Spinal cord (tissue), 10 donors: ENCODE data around the gene CSTA. TPM values are rescaled to one million over a fixed set of nuclear protein-coding genes. Genes with fewer than 3 reads are reported as not detected.
"Not testable (repeated sequence)": the region's sequence is repeated elsewhere in the genome, so short reads cannot be mapped to it uniquely, and the experiment has no call there.

Experiments used
- DNase-seq, 6 donors: peaks; one replicate each; pipeline versions ENCODE4 v3.0.0 to v3.0.0-alpha.2; 2013 to 2015; ENCODE audit warnings: low spot score in 6 of 6, low read depth in 4 of 6
- H3K27ac ChIP-seq: one replicate; pipeline ENCODE4 v1.5.1; 2013; ENCODE audit warnings: low read depth, low read length, control low read depth
- H3K27me3 ChIP-seq: one replicate; pipeline ENCODE4 v1.6.1; 2013; ENCODE audit warnings: low read length; ENCODE audit not compliant: control insufficient read depth, insufficient read depth
- H3K36me3 ChIP-seq: one replicate; pipeline ENCODE4 v1.6.1; 2013; ENCODE audit warnings: low read length; ENCODE audit not compliant: control insufficient read depth, insufficient read depth
- H3K4me1 ChIP-seq: one replicate; pipeline ENCODE4 v1.6.1; 2013; ENCODE audit warnings: low read length; ENCODE audit not compliant: control insufficient read depth, insufficient read depth
- H3K4me3 ChIP-seq: one replicate; pipeline ENCODE4 v1.5.1; 2013; ENCODE audit warnings: low read depth, low read length, control low read depth
- H3K9me3 ChIP-seq: one replicate; pipeline ENCODE4 v1.6.1; 2013; ENCODE audit warnings: low read length; ENCODE audit not compliant: control insufficient read depth, insufficient read depth
- WGBS: methylation state at CpG from one replicate; pipeline ENCODE4 v1.1.5; 2013; ENCODE audit warnings: missing lambda C conversion rate; ENCODE audit not compliant: insufficient coverage; 5-methylcytosine and 5-hydroxymethylcytosine counted together
- polyA plus RNA-seq, 2 donors: library from polyadenylated mRNA; unstranded; fragments of 120-200 nt; gene quantifications; one replicate each; pipeline ENCODE4 v1.2.1, GENCODE V29; 2013; ENCODE audit not compliant: insufficient read length in 2 of 2
- total RNA-seq, 2 donors: library from RNA; depleted of rRNA in 1 of 2; stranded (reverse); fragments of 120-200 nt in 1 of 2; fragments of >200 nt in 1 of 2; gene quantifications; one replicate each; pipeline versions ENCODE4 v1.2.3 to v1.2.4, GENCODE V29; 2013 to 2014
- donor health status: healthy.

The CSTA gene
- total and polyA plus RNA-seq, 4 donors, result 0.44 to 6.3 TPM; not detected in 2

GRCh38 chr3:122365582-122366378, 40.7 kb downstream of the CSTA start:
- H3K36me3 ChIP-seq, result peaks cover 26% of the 10 kb centered on the region
- H3K27me3 ChIP-seq, H3K27ac ChIP-seq, H3K9me3 ChIP-seq, H3K4me1 ChIP-seq, H3K4me3 ChIP-seq, DNase-seq: not testable (repeated sequence)
- WGBS, result 100% methylated on average over 1 of the region's 10 CpGs

GRCh38 chr3:122366379-122366749, 41.3 kb downstream of the CSTA start:
- Histone ChIP-seq H3K9me3 (no peaks in the 10 kb centered on the region), H3K27me3 (no peaks in the 10 kb centered on the region), H3K4me1 (no peaks in the 10 kb centered on the region), H3K36me3 (peaks cover 26% of the 10 kb centered on the region), H3K4me3 (no peak overlapping the region), H3K27ac (no peak overlapping the region)
- no peak for DNase-seq
- WGBS, result no CpG with 5 or more reads among the region's 5 CpGs

- no CpG with 5 or more reads among the region's 1 CpG for WGBS
- H3K36me3 ChIP-seq, result peaks cover 6% of the 10 kb centered on the region
- no peak overlapping the region for H3K4me3 ChIP-seq
- no peaks in the 10 kb centered on the region for H3K4me1 ChIP-seq
- DNase-seq, result no peak
- H3K27ac ChIP-seq, result no peak overlapping the region
- no peaks in the 10 kb centered on the region for H3K27me3 ChIP-seq
- no peaks in the 10 kb centered on the region for H3K9me3 ChIP-seq
Measured at GRCh38 chr3:122374034-122374433, 49.0 kb downstream of the CSTA start.

- no peak for DNase-seq
- Histone ChIP-seq H3K4me1 (no peaks in the 10 kb centered on the region), H3K27ac (no peak overlapping the region), H3K36me3 (no peaks in the 10 kb centered on the region), H3K27me3 (no peaks in the 10 kb centered on the region), H3K9me3 (no peaks in the 10 kb centered on the region), H3K4me3 (no peak overlapping the region)
- 80% methylated on average over 1 of the region's 4 CpGs for WGBS
Measured at GRCh38 chr3:122377975-122378374, 52.9 kb downstream of the CSTA start.

GRCh38 chr3:122382888-122383666, 58.0 kb downstream of the CSTA start, which contains the start of gene MIX23:
TSS of gene MIX23 (minus strand) at chr3:122383231. CDS start at chr3:122383224, 7 bp downstream.
- peak; percentile 77 to 98 (median 84) for DNase-seq
- H3K4me1 ChIP-seq, result no peaks in the 10 kb centered on the region
- no peaks in the 10 kb centered on the region for H3K36me3 ChIP-seq
- peak within 1 kb of the TSS; percentile 69 for H3K4me3 ChIP-seq
- WGBS, result 0% methylated on average over 22 of the region's 31 CpGs
- H3K27me3 ChIP-seq, result no peaks in the 10 kb centered on the region
- H3K9me3 ChIP-seq, result no peaks in the 10 kb centered on the region
- peak within 1 kb of the TSS; percentile 82 for H3K27ac ChIP-seq

- 0% methylated on average over 49 of the region's 52 CpGs for WGBS
- no peaks in the 10 kb centered on the region for H3K9me3 ChIP-seq
- no peaks in the 10 kb centered on the region for H3K27me3 ChIP-seq
- peak within 1 kb of the TSS; percentile 82 for H3K27ac ChIP-seq
- peak within 1 kb of the TSS; percentile 69 for H3K4me3 ChIP-seq
- no peaks in the 10 kb centered on the region for H3K36me3 ChIP-seq
- peak; percentile 87 to 98 (median 90) for DNase-seq
- no peaks in the 10 kb centered on the region for H3K4me1 ChIP-seq
Measured at GRCh38 chr3:122383771-122384697, 59.0 kb downstream of the CSTA start, which contains the start of gene FAM162A. TSS of gene FAM162A (plus strand) at chr3:122384182. CDS start at chr3:122384266, 84 bp downstream.

GRCh38 chr3:122387709-122388108, 62.7 kb downstream of the CSTA start:
- Histone ChIP-seq H3K4me1 (no peaks in the 10 kb centered on the region), H3K36me3 (no peaks in the 10 kb centered on the region), H3K9me3 (no peaks in the 10 kb centered on the region), H3K27me3 (no peaks in the 10 kb centered on the region), H3K4me3 (no peak overlapping the region), H3K27ac (no peak overlapping the region)
- DNase-seq, result no peak
- WGBS, result 79% methylated on average over 2 of the region's 3 CpGs

- no peak overlapping the region for H3K27ac ChIP-seq
- no peaks in the 10 kb centered on the region for H3K36me3 ChIP-seq
- DNase-seq, result no peak
- H3K9me3 ChIP-seq, result no peaks in the 10 kb centered on the region
- no peak overlapping the region for H3K4me3 ChIP-seq
- H3K27me3 ChIP-seq, result no peaks in the 10 kb centered on the region
- H3K4me1 ChIP-seq, result no peaks in the 10 kb centered on the region
Measured at GRCh38 chr3:122389197-122389596, 64.1 kb downstream of the CSTA start.

- no peak for DNase-seq
- no peaks in the 10 kb centered on the region for H3K27me3 ChIP-seq
- H3K4me3 ChIP-seq, result no peak overlapping the region
- H3K27ac ChIP-seq, result no peak overlapping the region
- H3K36me3 ChIP-seq, result no peaks in the 10 kb centered on the region
- WGBS, result 92% methylated on average over 2 of the region's 4 CpGs
- no peaks in the 10 kb centered on the region for H3K9me3 ChIP-seq
- no peaks in the 10 kb centered on the region for H3K4me1 ChIP-seq
Measured at GRCh38 chr3:122389892-122390291, 64.8 kb downstream of the CSTA start.
